Activated naive CD8-positive, alpha-beta T cell treated with anti-CD3 and anti-CD28 coated beads for 36 hours (primary cell): Measurements from ENCODE around the gene CNOT6. TPM values are rescaled to one million over a fixed set of nuclear protein-coding genes. Genes with fewer than 3 reads are reported as not detected.
"Not testable (repeated sequence)": the region's sequence is repeated elsewhere in the genome, so short reads cannot be mapped to it uniquely, and the experiment has no call there.

ENCODE experiments used
- DNase-seq: peaks from one replicate; pipeline ENCODE4 v3.0.0; 2021
- H3K27ac Mint-ChIP-seq: one replicate; pipeline ENCODE4 v1.8.0; 2022; ENCODE audit warnings: mild to moderate bottlenecking, moderate library complexity, mixed read lengths
- H3K27me3 Mint-ChIP-seq: one replicate; pipeline ENCODE4 v1.8.0; 2022; ENCODE audit warnings: mild to moderate bottlenecking, mixed read lengths
- H3K36me3 Mint-ChIP-seq: one replicate; pipeline ENCODE4 v1.8.0; 2021; ENCODE audit warnings: mild to moderate bottlenecking, mixed read lengths
- H3K4me1 Mint-ChIP-seq: one replicate; pipeline ENCODE4 v1.8.0; 2021; ENCODE audit warnings: mixed read lengths
- H3K4me3 Mint-ChIP-seq: one replicate; pipeline ENCODE4 v1.8.0; 2022; ENCODE audit warnings: mild to moderate bottlenecking, moderate library complexity, mixed read lengths
- H3K9me3 Mint-ChIP-seq: one replicate; pipeline ENCODE4 v1.8.0; 2022; ENCODE audit warnings: mixed read lengths
- total RNA-seq, 2 experiments: library from RNA; stranded (reverse); gene quantifications; one replicate each; pipeline ENCODE4 v1.2.3, GENCODE V29; 2021

CNOT6 gene
- total RNA-seq, 2 experiments from 2014 or later, result 35.4 to 37.5 TPM

GRCh38 chr5:180521591-180521990 lies 27.4 kb downstream of the CNOT6 start:
- H3K36me3 Mint-ChIP-seq, result peaks cover 5% of the 10 kb centered on the region
- H3K4me3 Mint-ChIP-seq, result no peak overlapping the region
- H3K27ac Mint-ChIP-seq, result peak overlapping the region; percentile 40
- no peak for DNase-seq
- no peaks in the 10 kb centered on the region for H3K27me3 Mint-ChIP-seq
- H3K4me1 Mint-ChIP-seq, result peaks cover 67% of the 10 kb centered on the region
- H3K9me3 Mint-ChIP-seq, result no peaks in the 10 kb centered on the region

GRCh38 chr5:180522330-180522729 lies 28.2 kb downstream of the CNOT6 start:
- Mint-ChIP-seq H3K36me3 (peaks cover 3% of the 10 kb centered on the region), H3K27me3 (no peaks in the 10 kb centered on the region), H3K9me3 (no peaks in the 10 kb centered on the region), H3K4me1 (peaks cover 64% of the 10 kb centered on the region), H3K4me3 (no peak overlapping the region), H3K27ac (peak overlapping the region; percentile 0)
- no peak for DNase-seq

DNA sequence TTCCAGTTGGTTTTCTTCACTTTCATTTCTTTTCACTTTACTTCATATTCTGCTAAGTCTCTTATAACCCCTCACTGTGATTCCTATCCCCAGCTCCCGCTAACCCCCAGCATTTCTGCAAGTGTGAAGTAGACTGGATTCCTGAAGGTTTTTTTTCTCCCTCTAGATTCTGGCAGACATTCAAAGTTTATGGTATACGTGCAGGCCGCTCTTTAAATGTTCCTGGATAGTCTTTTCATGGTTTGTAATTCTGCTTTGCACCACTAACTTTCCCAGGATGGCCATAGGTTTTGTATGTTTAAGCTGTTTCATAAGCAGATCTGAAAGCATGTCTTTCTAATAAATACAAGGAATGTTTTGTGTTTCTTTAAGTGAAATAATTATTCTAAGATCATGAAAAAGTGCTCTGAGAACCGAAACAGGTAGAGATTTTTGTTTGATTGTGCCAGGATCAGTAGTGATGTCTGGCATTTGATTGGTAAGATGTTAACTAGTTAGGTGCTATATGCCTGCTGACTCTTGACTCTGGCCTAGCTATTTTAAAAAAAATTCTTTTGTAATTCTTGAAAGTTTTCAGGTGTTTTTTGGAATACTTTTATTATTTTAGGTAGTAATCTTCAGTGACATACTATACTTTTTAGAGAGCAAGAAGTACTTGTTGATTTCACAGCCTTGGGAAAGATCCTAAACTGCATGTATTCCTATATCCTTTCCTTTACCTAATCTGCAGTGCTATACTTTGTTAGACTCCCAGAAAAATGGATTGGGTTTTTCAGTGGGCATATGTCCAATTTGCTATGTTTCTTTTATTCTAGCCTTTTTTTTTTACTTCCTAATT lies 29.7 kb downstream of the CNOT6 start:
- no peak for DNase-seq
- H3K27me3 Mint-ChIP-seq, result no peaks in the 10 kb centered on the region
- H3K4me1 Mint-ChIP-seq, result peaks cover 57% of the 10 kb centered on the region
- H3K27ac Mint-ChIP-seq, result peak overlapping the region; percentile 17
- H3K9me3 Mint-ChIP-seq, result no peaks in the 10 kb centered on the region
- no peaks in the 10 kb centered on the region for H3K36me3 Mint-ChIP-seq
- H3K4me3 Mint-ChIP-seq, result no peak overlapping the region

DNA sequence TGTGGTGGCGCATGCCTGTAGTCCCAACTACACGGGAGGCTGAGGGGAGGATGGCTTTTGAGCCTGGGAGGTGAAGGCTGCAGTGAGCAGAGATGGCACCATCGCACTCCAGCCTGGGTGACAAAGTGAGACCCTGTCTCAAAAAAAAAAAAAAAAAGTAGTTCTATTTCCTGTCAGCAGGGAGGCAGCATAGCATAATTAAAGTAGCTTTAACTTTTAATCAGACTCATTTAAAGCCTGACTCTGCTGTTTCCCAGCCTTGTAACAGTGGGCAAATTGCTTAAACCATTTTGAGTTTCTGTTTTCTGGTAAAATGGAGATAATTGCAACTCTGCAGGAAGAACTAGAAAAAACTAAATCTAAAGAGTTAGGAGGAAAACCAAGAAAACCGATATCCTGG lies 31.2 kb downstream of the CNOT6 start:
- Mint-ChIP-seq H3K27me3 (no peaks in the 10 kb centered on the region), H3K27ac (no peak overlapping the region), H3K9me3 (no peaks in the 10 kb centered on the region), H3K4me3 (no peak overlapping the region), H3K4me1 (peaks cover 51% of the 10 kb centered on the region), H3K36me3 (peaks cover 4% of the 10 kb centered on the region)
- no peak for DNase-seq

DNA sequence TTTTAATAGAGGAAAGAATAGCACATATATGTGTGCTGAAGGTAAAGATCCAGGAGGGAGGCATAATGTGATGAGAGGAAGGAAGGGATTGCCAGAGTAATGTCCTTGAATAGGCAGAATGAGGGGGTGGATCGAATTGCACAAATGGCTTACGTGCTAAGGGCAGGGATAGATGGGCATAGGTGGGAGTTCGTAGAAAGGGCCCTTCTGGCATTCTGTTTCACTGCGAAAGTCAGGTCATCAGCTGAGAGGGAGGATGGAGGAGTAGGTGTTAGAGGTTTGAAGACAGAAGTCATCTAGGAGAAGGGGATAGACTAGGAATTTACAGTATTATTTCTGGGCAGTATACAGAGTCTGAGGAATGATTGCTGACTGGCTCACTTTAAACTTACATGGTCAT lies 32.1 kb downstream of the CNOT6 start:
- H3K9me3 Mint-ChIP-seq, result no peaks in the 10 kb centered on the region
- H3K4me1 Mint-ChIP-seq, result peaks cover 45% of the 10 kb centered on the region
- no peak for DNase-seq
- H3K27me3 Mint-ChIP-seq, result no peaks in the 10 kb centered on the region
- no peak overlapping the region for H3K4me3 Mint-ChIP-seq
- peaks cover 4% of the 10 kb centered on the region for H3K36me3 Mint-ChIP-seq
- no peak overlapping the region for H3K27ac Mint-ChIP-seq

DNA sequence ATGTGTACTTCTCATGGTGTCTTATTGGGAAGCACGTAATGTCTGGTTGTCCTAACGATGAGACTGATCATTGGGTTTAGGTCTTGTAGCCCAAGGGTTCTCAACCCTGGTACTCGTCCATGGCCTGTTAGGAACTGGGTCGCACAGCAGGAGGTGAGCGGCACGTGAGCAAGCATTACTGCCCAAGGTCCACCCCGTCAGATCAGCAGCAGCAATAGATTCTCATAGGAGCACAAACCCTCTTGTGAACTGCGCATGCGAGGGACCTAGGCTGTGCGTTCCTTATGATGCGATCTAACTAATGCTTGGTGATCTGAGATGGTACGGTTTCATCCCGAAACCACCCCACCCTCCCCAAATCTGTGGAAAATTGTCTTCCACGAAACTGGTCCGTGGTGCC lies 33.5 kb downstream of the CNOT6 start:
- H3K27me3 Mint-ChIP-seq, result no peaks in the 10 kb centered on the region
- H3K36me3 Mint-ChIP-seq, result peaks cover 15% of the 10 kb centered on the region
- no peak for DNase-seq
- H3K4me1 Mint-ChIP-seq, result peaks cover 41% of the 10 kb centered on the region
- no peak overlapping the region for H3K27ac Mint-ChIP-seq
- H3K4me3 Mint-ChIP-seq, result no peak overlapping the region
- no peaks in the 10 kb centered on the region for H3K9me3 Mint-ChIP-seq

DNA sequence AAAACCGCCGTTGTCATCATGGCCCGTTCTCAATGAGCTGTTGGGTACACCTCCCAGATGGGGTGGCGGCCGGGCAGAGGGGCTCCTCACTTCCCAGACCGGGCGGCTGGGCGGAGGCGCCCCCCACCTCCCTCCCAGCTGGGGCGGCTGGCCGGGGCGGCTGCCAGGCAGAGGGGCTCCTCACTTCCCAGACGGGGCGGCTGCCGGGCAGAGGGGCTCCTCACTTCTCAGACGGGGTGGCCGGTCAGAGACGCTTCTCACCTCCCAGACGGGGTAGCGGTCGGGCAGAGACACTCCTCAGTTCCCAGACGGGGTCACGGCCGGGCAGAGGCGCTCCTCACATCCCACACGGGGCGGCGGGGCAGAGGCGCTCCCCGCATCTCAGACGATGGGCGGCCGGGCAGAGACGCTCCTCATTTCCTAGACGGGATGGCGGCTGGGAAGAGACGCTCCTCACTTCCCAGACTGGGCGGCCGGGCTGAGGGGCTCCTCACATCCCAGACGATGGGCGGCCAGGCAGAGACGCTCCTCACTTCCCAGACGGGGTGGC lies 36.9 kb downstream of the CNOT6 start:
- not testable (repeated sequence) for H3K27ac Mint-ChIP-seq, H3K27me3 Mint-ChIP-seq, H3K9me3 Mint-ChIP-seq, DNase-seq, H3K4me3 Mint-ChIP-seq
- H3K36me3 Mint-ChIP-seq, result peaks cover 30% of the 10 kb centered on the region
- peaks cover 16% of the 10 kb centered on the region for H3K4me1 Mint-ChIP-seq

GRCh38 chr5:180532268-180532667 lies 38.1 kb downstream of the CNOT6 start:
- Mint-ChIP-seq H3K4me3 (no peak overlapping the region), H3K4me1 (peaks cover 13% of the 10 kb centered on the region), H3K27me3 (no peaks in the 10 kb centered on the region), H3K9me3 (no peaks in the 10 kb centered on the region), H3K27ac (no peak overlapping the region), H3K36me3 (peaks cover 39% of the 10 kb centered on the region)
- DNase-seq, result no peak

DNA sequence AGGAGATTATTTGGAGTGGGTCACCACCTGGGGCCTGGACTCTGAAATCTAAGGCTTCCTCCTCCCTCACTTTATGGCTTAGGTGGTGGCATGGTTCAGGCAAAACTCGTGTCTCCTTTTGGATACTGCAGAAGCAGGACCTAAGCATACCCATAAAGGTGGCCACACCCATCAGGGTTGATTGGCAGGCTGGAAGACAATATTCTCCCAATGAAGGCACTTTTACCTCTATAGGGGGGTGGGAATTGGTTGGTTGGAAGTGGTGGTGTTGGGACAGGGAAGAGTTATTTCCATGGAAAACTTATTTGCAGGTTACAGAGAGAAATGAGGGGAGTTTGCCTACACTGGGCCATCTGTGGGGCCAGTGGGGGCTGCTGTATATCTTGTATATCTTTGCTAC lies 39.7 kb downstream of the CNOT6 start:
- Mint-ChIP-seq H3K9me3 (no peaks in the 10 kb centered on the region), H3K4me1 (peaks cover 13% of the 10 kb centered on the region), H3K36me3 (peaks cover 43% of the 10 kb centered on the region), H3K27ac (no peak overlapping the region), H3K4me3 (no peak overlapping the region), H3K27me3 (no peaks in the 10 kb centered on the region)
- no peak for DNase-seq

DNA sequence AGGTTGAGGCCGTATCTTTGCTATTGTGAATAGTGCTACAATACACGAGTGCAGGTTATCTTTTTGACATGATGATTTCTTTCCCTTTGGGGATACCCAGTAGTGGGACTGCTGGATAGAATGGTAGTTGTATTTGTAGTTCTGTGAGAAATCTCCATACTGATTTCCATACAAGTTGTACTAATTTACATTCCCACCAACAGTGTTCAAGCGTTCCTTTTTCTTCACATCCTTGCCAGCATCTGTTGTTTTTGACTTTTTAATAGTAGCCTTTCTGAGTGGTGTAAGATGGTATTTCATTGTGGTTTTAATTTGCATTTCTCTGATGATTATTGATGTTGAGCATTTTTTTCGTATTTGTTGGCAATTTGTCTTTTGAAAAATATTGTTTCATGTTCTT lies 41.4 kb downstream of the CNOT6 start:
- H3K27me3 Mint-ChIP-seq, result no peaks in the 10 kb centered on the region
- DNase-seq, result no peak
- no peaks in the 10 kb centered on the region for H3K9me3 Mint-ChIP-seq
- no peak overlapping the region for H3K4me3 Mint-ChIP-seq
- peaks cover 25% of the 10 kb centered on the region for H3K4me1 Mint-ChIP-seq
- peaks cover 51% of the 10 kb centered on the region for H3K36me3 Mint-ChIP-seq
- no peak overlapping the region for H3K27ac Mint-ChIP-seq

GRCh38 chr5:180540050-180540694 lies 46.0 kb downstream of the CNOT6 start:
- DNase-seq, result no peak
- Mint-ChIP-seq H3K36me3 (peaks cover 50% of the 10 kb centered on the region), H3K4me3 (no peak overlapping the region), H3K9me3 (no peaks in the 10 kb centered on the region), H3K27ac (peak overlapping the region; percentile 74), H3K27me3 (no peaks in the 10 kb centered on the region), H3K4me1 (peaks cover 20% of the 10 kb centered on the region)

DNA sequence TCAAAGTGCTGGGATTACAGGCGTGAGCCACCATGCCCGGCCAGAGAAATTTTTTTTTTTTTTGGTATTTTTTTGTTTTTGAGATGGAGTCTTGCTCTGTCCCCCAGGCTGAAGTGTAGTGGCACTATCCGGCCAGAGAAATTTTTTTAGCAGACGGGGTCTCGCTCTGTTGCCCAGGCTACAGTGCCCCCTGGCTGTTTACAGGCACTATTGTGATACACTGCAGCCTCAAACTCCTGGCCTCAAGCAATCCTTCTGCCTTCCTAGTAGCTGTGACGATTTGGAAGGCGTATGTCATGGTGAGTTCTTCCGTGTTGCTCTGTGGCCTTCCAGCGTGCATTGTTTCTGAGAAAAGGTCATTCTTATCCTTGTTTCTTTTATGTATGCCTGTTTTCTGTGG lies 47.5 kb downstream of the CNOT6 start:
- no peaks in the 10 kb centered on the region for H3K9me3 Mint-ChIP-seq
- H3K4me3 Mint-ChIP-seq, result no peak overlapping the region
- H3K36me3 Mint-ChIP-seq, result peaks cover 46% of the 10 kb centered on the region
- no peak overlapping the region for H3K27ac Mint-ChIP-seq
- no peaks in the 10 kb centered on the region for H3K27me3 Mint-ChIP-seq
- peaks cover 19% of the 10 kb centered on the region for H3K4me1 Mint-ChIP-seq
- DNase-seq, result no peak

DNA sequence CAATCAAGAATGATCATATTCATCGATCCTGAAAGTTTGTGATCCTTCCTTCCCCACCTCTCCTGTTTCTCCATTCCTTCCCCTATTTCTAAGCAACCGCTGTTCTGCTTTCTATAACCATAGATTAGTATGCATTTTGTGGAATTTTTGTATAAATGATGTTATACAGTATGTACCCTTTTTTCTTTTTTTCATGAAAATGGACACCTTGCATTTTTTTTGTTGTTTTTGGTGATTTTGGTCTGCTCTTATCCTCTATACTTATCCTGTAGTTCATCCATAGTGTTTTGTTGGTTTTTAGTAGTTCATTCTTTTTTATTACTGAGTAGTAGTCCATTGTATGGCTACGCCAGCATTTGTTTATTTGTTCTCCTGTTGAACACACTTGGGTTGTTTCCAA lies 51.1 kb downstream of the CNOT6 start:
- no peak for DNase-seq
- no peak overlapping the region for H3K4me3 Mint-ChIP-seq
- H3K4me1 Mint-ChIP-seq, result peaks cover 20% of the 10 kb centered on the region
- H3K27me3 Mint-ChIP-seq, result no peaks in the 10 kb centered on the region
- no peaks in the 10 kb centered on the region for H3K9me3 Mint-ChIP-seq
- peaks cover 30% of the 10 kb centered on the region for H3K36me3 Mint-ChIP-seq
- no peak overlapping the region for H3K27ac Mint-ChIP-seq

- Mint-ChIP-seq H3K36me3 (peaks cover 25% of the 10 kb centered on the region), H3K4me3 (no peak overlapping the region), H3K9me3 (no peaks in the 10 kb centered on the region), H3K4me1 (peaks cover 19% of the 10 kb centered on the region), H3K27me3 (no peaks in the 10 kb centered on the region), H3K27ac (no peak overlapping the region)
- no peak for DNase-seq
Observed at GRCh38 chr5:180548563-180548962, 54.4 kb downstream of the CNOT6 start.

DNA sequence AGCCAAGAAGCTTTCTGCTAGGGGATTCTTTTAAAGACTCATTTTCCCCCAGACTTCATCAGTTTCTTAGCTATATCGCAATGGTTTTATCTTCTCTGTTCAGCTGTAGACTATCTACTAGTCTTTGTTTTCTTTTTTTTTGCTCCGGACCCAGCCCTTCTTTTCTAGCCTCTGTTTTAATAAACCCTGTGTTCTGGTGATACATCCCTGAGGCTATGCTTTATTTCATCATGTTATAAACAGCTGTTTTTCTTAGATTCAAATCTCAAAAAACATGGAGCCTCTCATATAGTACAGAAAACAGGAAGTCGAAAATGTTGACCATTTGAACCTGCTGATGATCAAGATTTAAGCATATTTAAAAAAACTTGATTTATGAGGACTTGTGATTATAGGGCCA lies 59.4 kb downstream of the CNOT6 start:
- Mint-ChIP-seq H3K27ac (no peak overlapping the region), H3K4me3 (no peak overlapping the region), H3K27me3 (no peaks in the 10 kb centered on the region), H3K9me3 (no peaks in the 10 kb centered on the region), H3K36me3 (peaks cover 29% of the 10 kb centered on the region), H3K4me1 (peaks cover 23% of the 10 kb centered on the region)
- no peak for DNase-seq
